Epithelial cell of prostate (primary cell): Measurements from ENCODE around the gene ASPN.
"Not testable (repeated sequence)": the region's sequence is repeated elsewhere in the genome, so short reads cannot be mapped to it uniquely, and the experiment has no call there.

Experiments used
- DNase-seq: peaks from one replicate; pipeline ENCODE4 v3.0.0-alpha.2; 2011; ENCODE audit warnings: low read depth, low spot score
- H3K27ac ChIP-seq: fragments of 450-650 bp; 2 replicates; pipeline ENCODE4 v1.5.1; 2017; ENCODE audit warnings: mild to moderate bottlenecking

ASPN gene

DNA sequence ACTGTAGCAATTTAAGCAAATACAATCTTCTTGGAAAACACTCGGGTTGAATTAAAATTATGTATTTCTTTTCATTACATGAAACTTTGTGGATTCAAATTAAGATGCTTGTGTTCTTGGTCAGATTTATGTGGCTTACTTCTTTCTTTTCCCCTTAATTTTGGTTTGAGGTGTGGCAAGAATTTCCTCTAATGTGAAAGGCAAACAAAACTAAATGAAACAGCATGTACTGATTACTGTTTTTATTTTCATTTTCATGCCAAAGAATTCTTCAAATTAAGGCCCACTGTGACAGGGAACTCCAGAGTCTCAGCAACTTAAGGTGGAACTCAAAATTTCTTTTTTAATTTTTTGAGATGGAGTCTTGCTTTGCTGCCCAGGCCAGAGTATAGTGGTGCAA lies 58.0 kb downstream of the ASPN start, which contains the start of gene OMD:
Gene OMD, minus strand, starts transcription at position 132 of the 400 bp plus-strand sequence. CDS start 6,913 bp downstream, outside the sequence.
- H3K27ac ChIP-seq = no peak within 1 kb of the TSS
- no peak for DNase-seq

DNA sequence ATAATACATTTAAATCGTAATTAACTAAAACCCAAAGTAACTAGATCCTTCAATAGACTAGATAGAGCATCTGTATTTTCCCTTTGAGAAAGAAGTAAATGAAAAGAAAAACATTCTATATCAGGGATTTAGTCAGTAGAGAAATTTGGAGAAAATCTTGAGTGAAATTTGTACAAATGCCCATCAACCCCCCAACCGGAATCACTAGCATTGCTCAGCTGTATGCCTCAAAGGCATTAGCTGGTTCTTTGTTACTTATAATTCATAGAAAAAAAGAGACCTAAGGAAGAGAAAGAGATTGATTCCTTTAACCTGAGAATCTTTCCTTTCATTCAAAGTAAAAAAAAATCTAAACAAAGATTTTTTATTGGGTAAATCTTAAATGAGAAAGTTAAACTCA lies 58.7 kb downstream of the ASPN start:
- DNase-seq = no peak
- H3K27ac ChIP-seq = no peak overlapping the region

DNA sequence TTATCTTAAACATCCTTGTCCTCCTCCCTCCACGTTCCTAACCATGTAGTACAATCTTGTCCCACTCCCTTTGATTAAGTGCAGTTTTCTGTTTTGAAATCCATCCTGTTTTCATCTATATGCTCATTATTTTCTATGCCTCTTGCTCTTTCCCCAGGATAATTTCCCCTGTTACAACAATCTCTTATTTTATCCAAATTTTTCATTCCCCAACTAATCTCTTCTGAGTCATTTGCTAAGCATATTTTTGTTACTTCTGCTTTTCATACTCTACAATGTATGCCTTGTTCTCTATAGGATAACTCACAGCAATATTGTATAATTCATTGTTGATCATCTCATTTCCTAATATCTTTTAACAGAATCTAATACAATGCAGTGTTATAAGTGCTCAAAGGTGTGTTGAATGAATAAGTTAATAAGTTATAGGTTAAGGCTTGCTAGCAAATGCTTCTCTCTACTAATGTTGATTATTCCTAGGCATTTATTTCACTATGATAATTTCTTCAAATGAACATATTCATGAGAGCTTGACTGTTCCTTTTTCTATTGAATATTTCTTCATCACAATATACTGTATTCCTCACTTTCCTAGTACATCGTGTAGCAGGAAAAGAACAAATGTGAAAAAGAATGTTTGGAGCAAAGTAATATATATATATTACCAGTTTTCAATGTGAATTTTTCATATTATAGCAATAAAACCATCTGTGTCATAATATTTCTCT lies 59.5 kb downstream of the ASPN start:
- no peak for DNase-seq
- no peak overlapping the region for H3K27ac ChIP-seq

DNA sequence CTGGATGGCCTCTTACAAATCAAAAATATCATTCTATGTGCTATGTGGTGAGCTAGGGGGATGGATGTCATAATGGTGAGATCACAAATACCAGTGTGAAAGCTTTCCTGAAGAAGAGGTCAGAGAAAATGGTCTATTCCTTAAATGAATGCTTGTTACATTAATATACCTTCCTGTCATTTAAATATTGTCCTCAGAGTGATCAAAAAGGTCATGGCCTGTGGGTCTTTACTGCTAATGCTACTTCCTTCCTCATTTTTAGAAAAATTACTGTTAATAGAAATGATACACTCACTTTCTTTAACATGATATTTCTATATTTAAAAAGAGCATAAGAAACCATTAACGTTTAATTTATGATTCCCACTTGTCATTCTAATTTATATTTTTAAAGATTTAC lies 67.7 kb downstream of the ASPN start:
- no peak for DNase-seq
- H3K27ac ChIP-seq = no peak overlapping the region

DNA sequence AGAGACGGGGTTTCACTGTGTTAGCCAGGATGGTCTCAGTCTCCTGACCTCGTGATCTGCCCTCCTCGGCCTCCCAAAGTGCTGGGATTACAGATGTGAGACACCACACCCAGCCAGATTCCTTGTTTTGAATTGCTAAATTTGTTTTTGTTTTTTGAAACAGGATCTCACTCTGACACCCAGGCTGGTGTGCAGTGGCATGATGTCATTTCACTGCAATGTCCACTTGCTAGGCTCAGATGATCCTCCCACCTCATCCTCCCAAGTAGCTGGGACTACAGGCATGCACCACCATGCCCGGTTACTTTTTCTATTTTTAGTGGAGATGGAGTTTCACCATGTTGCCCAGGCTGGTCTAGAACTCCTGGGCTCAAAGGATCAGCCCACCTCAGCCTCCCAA lies 71.1 kb downstream of the ASPN start:
- not testable (repeated sequence) for DNase-seq, H3K27ac ChIP-seq

DNA sequence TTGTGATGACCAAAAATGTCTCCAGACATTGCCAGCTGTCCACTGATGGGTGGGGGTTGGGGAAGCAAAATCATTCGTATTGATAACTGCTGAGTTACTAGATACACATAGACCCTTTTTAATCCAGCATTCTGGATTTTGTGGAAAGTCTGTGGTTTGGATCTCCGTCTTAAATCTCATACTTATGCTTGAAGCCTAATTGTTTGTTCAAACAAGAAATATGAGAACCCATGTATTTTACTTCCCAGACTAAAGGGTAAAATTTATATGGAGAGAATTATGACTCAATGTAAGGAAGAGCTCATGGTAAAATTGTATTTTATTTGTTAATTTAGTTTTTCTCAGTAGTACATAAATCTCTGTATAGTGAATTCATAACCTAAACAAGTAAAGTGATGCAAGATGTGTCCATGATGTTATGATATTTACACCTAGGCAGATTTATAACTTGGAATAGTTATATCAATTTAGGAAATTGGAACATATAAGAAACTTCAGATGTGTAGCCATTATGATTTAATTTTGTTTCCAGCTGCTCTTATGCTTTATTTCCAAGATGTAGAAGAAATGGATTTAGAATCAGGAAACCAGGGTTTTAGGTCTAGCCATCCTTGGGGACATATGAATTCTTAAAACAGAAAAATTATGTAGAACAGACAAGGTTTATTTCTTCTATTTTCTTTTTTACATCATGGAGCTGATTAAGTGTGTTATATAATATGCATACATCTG lies 73.4 kb downstream of the ASPN start:
- DNase-seq = no peak
- H3K27ac ChIP-seq = no peak overlapping the region

DNA sequence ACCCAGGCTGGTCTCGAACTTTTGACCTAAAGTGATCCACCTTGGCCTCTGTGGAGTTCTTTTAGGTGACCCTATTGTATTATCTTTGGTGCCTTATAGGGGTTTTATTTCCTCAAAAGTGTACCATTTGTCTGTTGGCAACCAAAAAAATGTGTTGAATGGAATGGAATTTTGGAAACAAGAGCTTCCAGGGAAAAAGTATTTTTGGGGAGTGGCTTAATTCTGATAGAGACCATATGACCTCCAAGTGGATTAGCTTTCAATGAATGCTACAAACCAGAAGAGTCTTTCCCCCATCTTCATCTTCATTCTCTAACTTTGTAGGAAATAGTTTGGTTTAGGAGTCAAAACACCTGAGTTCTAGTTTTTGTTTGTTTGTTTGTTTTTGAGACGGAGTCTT lies 74.5 kb downstream of the ASPN start:
- H3K27ac ChIP-seq = no peak overlapping the region
- no peak for DNase-seq

DNA sequence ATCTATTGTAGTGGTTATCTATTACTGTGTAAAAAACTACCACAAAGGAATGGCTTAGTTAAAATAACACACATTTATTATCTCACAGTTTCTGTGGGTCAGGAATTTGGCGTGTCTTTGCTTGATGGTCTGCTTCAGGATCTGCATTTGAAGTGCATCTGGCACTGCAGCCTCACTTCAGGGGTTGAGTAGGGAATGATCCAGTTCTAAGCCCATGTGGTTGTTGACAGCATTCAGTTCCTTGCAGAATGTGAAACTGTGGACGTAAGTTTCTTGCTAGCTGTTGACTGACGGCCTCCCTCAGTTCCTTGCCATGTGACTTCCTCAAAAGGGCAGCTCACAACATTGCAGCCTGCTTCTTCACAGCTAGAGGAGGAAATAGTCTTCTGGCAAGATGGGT lies 75.8 kb downstream of the ASPN start:
- DNase-seq = no peak

More for the DNA sequence above, 75.8 kb downstream of the ASPN start:
- H3K27ac ChIP-seq = no peak overlapping the region
